ENCODE results near the gene TNFSF13B.

The TNFSF13B gene

DNA sequence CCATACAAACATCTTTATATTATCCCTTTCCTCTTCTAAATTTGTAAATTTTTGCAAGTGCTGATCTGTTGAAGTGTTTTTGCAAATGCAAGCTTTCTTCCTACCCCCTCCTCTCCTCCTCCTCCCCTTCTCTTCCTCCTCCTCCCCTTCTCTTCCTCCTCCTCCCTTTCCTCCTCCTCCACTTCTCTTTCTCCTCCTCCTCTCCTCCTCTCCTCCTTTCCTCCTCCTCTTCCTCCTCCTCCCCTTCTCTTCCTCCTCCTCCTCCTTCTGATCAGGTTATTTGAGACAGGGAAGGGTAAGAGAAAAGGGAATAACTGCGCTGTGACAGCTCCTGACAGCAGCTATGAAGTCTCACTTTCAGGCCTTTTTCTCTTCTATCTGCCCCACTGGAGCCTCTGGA, 8.9 kb downstream of the TNFSF13B start:
- no peak for TF ChIP-seq CTCF (IDR thresholded peaks at IDR 0.05; ENCODE audit: low read depth, low read length)
- DNase-seq (ENCODE audit: low read depth, low spot score) = no peak
- in situ Hi-C loops (cut with HindIII; ENCODE audit: low sequenced_read_pairs) = no loop called here
- H3K4me3 ChIP-seq (ENCODE audit: low read depth, low read length) = no peak overlapping the region

GRCh38 chr13:108281901-108282300, 12.4 kb downstream of the TNFSF13B start:
- no peak for TF ChIP-seq CTCF (IDR thresholded peaks at IDR 0.05; ENCODE audit: low read depth, low read length)
- DNase-seq (ENCODE audit: low read depth, low spot score) = no peak
- in situ Hi-C loops (cut with HindIII; ENCODE audit: low sequenced_read_pairs) = no loop called here
- no peak overlapping the region for H3K4me3 ChIP-seq (ENCODE audit: low read depth, low read length)

DNA sequence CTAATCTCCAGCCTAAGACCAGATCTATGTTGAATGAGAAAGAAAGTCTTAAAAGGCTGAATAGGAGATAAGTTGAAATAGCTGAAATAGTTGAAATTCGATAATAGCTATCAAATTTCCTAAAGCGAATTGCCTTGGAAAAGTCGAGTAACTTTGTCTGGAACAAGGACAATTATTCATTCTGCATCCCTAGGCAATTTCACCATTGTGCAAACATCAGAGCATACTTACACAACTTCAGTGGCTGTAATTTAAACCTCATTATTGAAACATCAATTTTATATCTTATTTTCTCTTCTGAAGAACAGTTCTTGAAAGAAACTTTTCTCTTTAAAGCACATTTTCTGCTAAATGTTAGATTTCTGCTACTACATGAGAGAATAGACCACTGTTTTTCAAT, 13.6 kb downstream of the TNFSF13B start:
- H3K4me3 ChIP-seq (ENCODE audit: low read depth, low read length) = no peak overlapping the region
- in situ Hi-C loops (cut with HindIII; ENCODE audit: low sequenced_read_pairs) = no loop called here
- no peak for DNase-seq (ENCODE audit: low read depth, low spot score)
- no peak for TF ChIP-seq CTCF (IDR thresholded peaks at IDR 0.05; ENCODE audit: low read depth, low read length)

- no peak for DNase-seq (ENCODE audit: low read depth, low spot score)
- in situ Hi-C loops (cut with HindIII; ENCODE audit: low sequenced_read_pairs) = no loop called here
- no peak overlapping the region for H3K4me3 ChIP-seq (ENCODE audit: low read depth, low read length)
- no peak for TF ChIP-seq CTCF (IDR thresholded peaks at IDR 0.05; ENCODE audit: low read depth, low read length)
Measured at GRCh38 chr13:108288741-108289140, 19.2 kb downstream of the TNFSF13B start.

DNA sequence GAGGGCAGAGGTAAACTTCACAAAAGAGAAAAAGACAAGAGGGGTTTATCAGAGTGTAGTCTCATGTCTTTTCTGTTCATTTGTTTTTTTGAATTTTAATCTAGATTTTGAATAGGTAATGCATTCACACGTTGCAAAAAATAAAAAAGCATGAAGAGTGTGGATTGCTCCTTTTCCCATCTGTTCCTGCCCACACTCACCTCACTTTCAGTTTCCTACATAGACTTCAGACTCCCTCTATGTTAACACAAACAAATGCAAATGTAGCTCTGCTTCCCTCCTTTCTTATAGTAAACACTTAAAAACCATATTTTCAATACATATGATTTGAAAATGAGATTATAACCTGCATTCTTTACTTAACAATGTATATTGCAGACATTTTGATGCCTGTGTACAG, 20.3 kb downstream of the TNFSF13B start:
- no peak for DNase-seq (ENCODE audit: low read depth, low spot score)
- no peak overlapping the region for H3K4me3 ChIP-seq (ENCODE audit: low read depth, low read length)
- in situ Hi-C loops (cut with HindIII; ENCODE audit: low sequenced_read_pairs) = no loop called here
- TF ChIP-seq CTCF (IDR thresholded peaks at IDR 0.05; ENCODE audit: low read depth, low read length) = no peak

DNA sequence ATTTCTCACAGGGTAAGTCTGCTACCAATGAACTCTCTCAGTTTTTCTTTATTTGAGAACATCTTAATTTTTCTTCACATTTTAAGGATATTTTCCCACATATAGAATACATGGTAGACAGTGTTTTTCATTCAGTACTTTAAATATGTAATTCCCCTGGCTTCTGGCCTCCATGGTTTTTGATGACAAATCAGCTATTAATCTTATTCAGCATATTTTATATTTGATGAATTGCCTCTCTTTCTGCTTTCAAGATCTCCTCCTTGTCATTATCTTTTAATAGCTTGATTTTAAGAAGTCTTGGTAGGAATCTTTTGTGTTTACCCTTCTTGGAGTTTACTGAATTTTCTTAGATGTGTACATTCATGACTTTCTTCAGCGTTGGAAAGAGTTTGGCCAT, 27.6 kb downstream of the TNFSF13B start:
- in situ Hi-C loops (cut with HindIII; ENCODE audit: low sequenced_read_pairs) = no loop called here
- TF ChIP-seq CTCF (IDR thresholded peaks at IDR 0.05; ENCODE audit: low read depth, low read length) = no peak
- DNase-seq (ENCODE audit: low read depth, low spot score) = no peak
- no peak overlapping the region for H3K4me3 ChIP-seq (ENCODE audit: low read depth, low read length)

GRCh38 chr13:108302279-108302678, 32.8 kb downstream of the TNFSF13B start:
- no peak for TF ChIP-seq CTCF (IDR thresholded peaks at IDR 0.05; ENCODE audit: low read depth, low read length)
- no peak for DNase-seq (ENCODE audit: low read depth, low spot score)
- H3K4me3 ChIP-seq (ENCODE audit: low read depth, low read length) = no peak overlapping the region
- in situ Hi-C loops (cut with HindIII; ENCODE audit: low sequenced_read_pairs) = no loop called here

Measured in astrocyte of the spinal cord (primary cell).